Measurements from ENCODE around the gene MEGF8. TPM values are rescaled to one million over a fixed set of nuclear protein-coding genes. Genes with fewer than 3 reads are reported as not detected.
A peak's percentile ranks its signal among the peaks of the same experiment; 100 is the strongest.

The MEGF8 gene
- total and polyA plus RNA-seq, 2 donors (not counting 3 experiments of a cell fraction or from before 2014, with no cell fraction given) = 20.6 to 39.6 TPM

- H2AFZ ChIP-seq (ENCODE audit: low read depth, low read length) = peak overlapping the region; percentile 85
- intact Hi-C loops (cut with micrococcal nuclease) = loop anchor here (1.0 to 5.0 kb wide), 4 partner anchors 26 to 265 kb away; partner anchors contain the start of genes MEGF8 and POU2F2
- CTCF ChIA-PET = interaction anchor here (1.0 to 1.7 kb wide), 9 partner anchors 10 to 289 kb away, joined by 3 to 8 read pairs (median 3); partner anchors contain the start of gene POU2F2
- no peak for DNase-seq (ENCODE audit: low read depth, low spot score)
- H3K27ac ChIP-seq (ENCODE audit: insufficient read depth, low read depth, low read length) = peak overlapping the region; percentile 67
- H3K79me2 ChIP-seq (ENCODE audit: control insufficient read depth, insufficient read depth, low read length) = peaks cover 6% of the 10 kb centered on the region
- BruUV-seq (replicated peaks) = TSS peak; percentile 95
- peak overlapping the region; percentile 68 for H3K4me2 ChIP-seq (ENCODE audit: insufficient read depth, low read length)
- H3K9ac ChIP-seq (replicated peaks; ENCODE audit: extremely low read depth, insufficient read depth, low read length) = peak overlapping the region; percentile 85
- dilution Hi-C loops (cut with MboI; ENCODE audit: extremely low pct_ligation_motif_present, low sequenced_read_pairs) = no loop called here
- no peaks in the 10 kb centered on the region for H3K36me3 ChIP-seq (ENCODE audit: control insufficient read depth in 2 of 2, extremely low read depth in 1 of 2, insufficient read depth in 2 of 2, low read length in 2 of 2)
- peaks cover 17% of the 10 kb centered on the region for H3K4me1 ChIP-seq (ENCODE audit: control insufficient read depth, extremely low read depth, insufficient read depth, low read length)
- H3K9me1 ChIP-seq (replicated peaks; ENCODE audit: control insufficient read depth, extremely low read depth, insufficient read depth, low read length) = no peaks in the 10 kb centered on the region
- peak overlapping the region; percentile 36 to 73 (median 49) for H3K4me3 ChIP-seq (replicated peaks in 1 of 3; ENCODE audit: insufficient read depth in 1 of 3, low read depth in 1 of 3, low read length in 3 of 3)
- H3K9me3 ChIP-seq (replicated peaks; ENCODE audit: control insufficient read depth, insufficient read depth, low read length) = no peaks in the 10 kb centered on the region
- H3K27me3 ChIP-seq (ENCODE audit: control insufficient read depth in 2 of 2, insufficient read depth in 2 of 2, low read length in 2 of 2) = no peaks in the 10 kb centered on the region
- H4K20me1 ChIP-seq (replicated peaks; ENCODE audit: control insufficient read depth, extremely low read depth, insufficient read depth, low read length) = no peaks in the 10 kb centered on the region
- TF ChIP-seq POLR2A (IDR thresholded peaks at IDR 0.05; ENCODE audit: low read depth, low read length) (no peak), POLR2AphosphoS5 (IDR thresholded peaks at IDR 0.05; ENCODE audit: insufficient read depth, low read depth, low read length) (no peak), JUN (IDR thresholded peaks at IDR 0.05; ENCODE audit: borderline replicate concordance, insufficient read depth, insufficient read length, low read depth) (no peak), MYC (IDR thresholded peaks at IDR 0.05; ENCODE audit: low read depth, low read length) (no peak), EZH2 (IDR thresholded peaks at IDR 0.05; ENCODE audit: borderline replicate concordance, low read depth, low read length, severe bottlenecking) (no peak), FOS (IDR thresholded peaks at IDR 0.05; ENCODE audit: borderline replicate concordance, insufficient read depth, low read length) (no peak), GATA2 (IDR thresholded peaks at IDR 0.05; ENCODE audit: insufficient read depth, insufficient read length, low read depth, low read length) (no peak)
- TF ChIP-seq, protein P1, sequence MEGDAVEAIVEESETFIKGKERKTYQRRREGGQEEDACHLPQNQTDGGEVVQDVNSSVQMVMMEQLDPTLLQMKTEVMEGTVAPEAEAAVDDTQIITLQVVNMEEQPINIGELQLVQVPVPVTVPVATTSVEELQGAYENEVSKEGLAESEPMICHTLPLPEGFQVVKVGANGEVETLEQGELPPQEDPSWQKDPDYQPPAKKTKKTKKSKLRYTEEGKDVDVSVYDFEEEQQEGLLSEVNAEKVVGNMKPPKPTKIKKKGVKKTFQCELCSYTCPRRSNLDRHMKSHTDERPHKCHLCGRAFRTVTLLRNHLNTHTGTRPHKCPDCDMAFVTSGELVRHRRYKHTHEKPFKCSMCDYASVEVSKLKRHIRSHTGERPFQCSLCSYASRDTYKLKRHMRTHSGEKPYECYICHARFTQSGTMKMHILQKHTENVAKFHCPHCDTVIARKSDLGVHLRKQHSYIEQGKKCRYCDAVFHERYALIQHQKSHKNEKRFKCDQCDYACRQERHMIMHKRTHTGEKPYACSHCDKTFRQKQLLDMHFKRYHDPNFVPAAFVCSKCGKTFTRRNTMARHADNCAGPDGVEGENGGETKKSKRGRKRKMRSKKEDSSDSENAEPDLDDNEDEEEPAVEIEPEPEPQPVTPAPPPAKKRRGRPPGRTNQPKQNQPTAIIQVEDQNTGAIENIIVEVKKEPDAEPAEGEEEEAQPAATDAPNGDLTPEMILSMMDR (IDR thresholded peaks at IDR 0.05; ENCODE audit: extremely low read depth in 1 of 2, insufficient read depth in 1 of 2, low read depth in 1 of 2, low read length in 2 of 2) = no peak
- TF ChIP-seq, protein P2, sequence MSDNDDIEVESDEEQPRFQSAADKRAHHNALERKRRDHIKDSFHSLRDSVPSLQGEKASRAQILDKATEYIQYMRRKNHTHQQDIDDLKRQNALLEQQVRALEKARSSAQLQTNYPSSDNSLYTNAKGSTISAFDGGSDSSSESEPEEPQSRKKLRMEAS (IDR thresholded peaks at IDR 0.05; ENCODE audit: insufficient read depth, insufficient read length) = no peak
- no peak for FAIRE-seq
- POLR2A ChIA-PET = interaction anchor here (1.3 kb wide), 1 partner anchor 11 kb away, joined by 4 read pairs; no protein-coding TSS in a partner anchor
These were observed 72.1 kb downstream of the MEGF8 start for GRCh38 chr19:42397263-42398166.

Data from endothelial cell of umbilical vein (primary cell).